Astrocyte of the spinal cord (primary cell): ENCODE results near the gene CLEC4D.

Experiments used
- DNase-seq: peaks from one replicate; pipeline ENCODE4 v3.0.0; 2011; ENCODE audit warnings: low read depth, low spot score
- H3K4me3 ChIP-seq: 2 replicates; pipeline ENCODE4 v1.5.1; 2011; ENCODE audit warnings: low read depth, mild to moderate bottlenecking, low read length, moderate library complexity
- CTCF ChIP-seq: IDR thresholded peaks from 2 replicates; pipeline ENCODE4 v1.5.1; 2012; ENCODE audit warnings: low read depth, mild to moderate bottlenecking, low read length, inconsistent platforms
- in situ Hi-C: cut with HindIII; loops from 2 replicates; pipeline ENCODE4 v1.10.0; 2017; ENCODE audit warnings: low sequenced_read_pairs

Gene CLEC4D

DNA sequence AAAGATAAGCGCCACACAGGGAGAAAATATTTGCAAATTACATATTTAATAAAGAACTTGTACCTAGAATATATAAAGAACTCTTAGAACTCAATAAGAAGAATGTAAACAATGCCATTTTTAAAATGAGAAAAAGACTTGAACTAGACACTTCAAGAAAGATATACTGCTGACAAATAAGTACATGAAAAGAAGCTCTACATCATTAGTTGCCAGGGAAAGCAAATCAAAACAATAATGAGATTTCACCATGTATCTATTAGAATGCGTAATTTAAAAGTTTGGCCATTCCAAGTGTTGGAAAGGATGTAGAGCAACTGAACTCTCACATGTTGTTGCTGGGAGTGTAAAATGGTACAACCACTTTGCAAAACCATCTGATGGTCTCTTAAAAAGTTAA lies 34.3 kb downstream of the CLEC4D start:
- TF ChIP-seq CTCF, result no peak
- no peak overlapping the region for H3K4me3 ChIP-seq
- in situ Hi-C loops, result no loop called here
- DNase-seq, result no peak

DNA sequence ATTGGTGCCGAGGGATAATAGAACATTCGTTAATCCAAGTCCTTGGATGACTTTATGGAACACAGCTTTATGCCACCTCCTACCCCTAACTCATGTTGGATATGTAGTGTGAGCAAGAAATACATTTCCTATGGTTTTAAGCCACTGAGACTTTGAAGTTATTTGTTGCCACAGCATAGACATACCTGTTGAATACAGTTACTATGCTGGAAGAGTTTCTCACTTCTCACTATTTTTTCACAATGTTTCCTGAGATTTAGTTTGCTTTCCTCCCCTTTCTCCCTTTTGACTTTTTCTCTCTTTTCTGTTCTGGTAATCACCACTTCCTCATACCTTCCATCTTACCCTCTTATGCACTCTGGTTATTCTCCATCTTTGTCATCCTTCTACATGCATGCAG lies 34.9 kb downstream of the CLEC4D start:
- no peak overlapping the region for H3K4me3 ChIP-seq
- TF ChIP-seq CTCF, result no peak
- in situ Hi-C loops, result no loop called here
- no peak for DNase-seq

- in situ Hi-C loops, result no loop called here
- TF ChIP-seq CTCF, result no peak
- no peak overlapping the region for H3K4me3 ChIP-seq
- peak; percentile 22 for DNase-seq
Observed at GRCh38 chr12:8549381-8549780, 36.1 kb downstream of the CLEC4D start.

DNA sequence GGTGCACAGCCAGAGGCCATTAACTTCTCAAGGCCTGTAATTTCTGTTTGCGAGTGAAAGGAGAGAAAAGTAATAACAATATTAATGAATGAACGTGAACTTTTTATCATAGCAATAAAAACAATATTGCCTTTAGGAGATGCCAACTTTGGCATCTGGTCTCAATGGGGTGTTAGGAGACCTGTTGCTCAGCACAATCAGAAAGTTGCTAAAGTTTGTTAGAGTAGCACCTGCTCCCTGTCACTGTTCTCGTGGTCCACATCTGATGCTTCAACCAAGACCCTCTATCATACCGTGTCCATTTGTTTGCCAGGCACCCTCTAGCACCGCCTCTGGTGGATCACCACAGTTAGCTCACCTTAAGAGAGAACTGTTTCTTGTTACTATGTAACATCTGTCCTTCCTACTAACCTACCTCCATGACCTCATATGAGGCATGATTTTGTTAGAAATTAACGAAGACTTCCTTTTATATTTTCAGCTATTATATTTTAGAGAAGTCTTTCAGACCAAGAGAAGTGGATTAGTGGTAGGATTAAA lies 39.9 kb downstream of the CLEC4D start:
- H3K4me3 ChIP-seq, result no peak overlapping the region
- no peak for TF ChIP-seq CTCF
- in situ Hi-C loops, result no loop called here
- DNase-seq, result no peak

DNA sequence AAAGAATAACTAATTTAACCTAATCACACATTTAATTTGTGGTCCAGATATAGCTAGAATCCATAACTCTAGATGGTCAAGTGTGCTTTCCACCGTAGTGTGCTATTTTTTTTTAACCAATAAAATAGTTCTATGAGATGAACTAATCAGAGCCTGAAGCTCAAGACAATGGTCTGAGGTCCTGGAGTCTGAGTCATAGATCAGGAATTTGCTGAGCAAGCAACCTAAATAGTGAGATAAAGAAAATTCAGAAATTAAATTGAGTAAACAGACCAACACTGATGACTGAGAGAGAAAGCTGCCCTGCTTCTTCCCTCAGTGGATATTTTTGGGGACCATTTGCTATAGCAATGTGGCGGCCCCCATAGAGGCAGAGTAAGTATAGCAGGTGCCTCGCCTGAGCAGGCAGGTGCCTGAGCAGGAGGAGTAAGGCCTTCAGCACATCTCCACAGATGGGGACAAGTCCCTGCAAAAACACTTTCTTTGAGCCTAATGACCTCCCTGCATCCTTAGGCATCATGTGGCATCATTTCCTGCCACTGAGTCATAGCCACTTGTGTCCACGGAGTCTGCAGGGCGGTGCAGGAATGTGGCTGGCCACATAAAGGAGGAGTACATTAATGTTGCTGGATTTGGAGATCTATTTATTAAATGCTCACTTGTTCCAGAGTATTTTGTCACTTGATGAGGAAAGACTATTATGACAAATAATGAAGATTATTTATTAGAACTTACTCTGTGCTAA lies 41.3 kb downstream of the CLEC4D start:
- in situ Hi-C loops, result no loop called here
- no peak overlapping the region for H3K4me3 ChIP-seq
- DNase-seq, result peak; percentile 30
- TF ChIP-seq CTCF, result no peak

DNA sequence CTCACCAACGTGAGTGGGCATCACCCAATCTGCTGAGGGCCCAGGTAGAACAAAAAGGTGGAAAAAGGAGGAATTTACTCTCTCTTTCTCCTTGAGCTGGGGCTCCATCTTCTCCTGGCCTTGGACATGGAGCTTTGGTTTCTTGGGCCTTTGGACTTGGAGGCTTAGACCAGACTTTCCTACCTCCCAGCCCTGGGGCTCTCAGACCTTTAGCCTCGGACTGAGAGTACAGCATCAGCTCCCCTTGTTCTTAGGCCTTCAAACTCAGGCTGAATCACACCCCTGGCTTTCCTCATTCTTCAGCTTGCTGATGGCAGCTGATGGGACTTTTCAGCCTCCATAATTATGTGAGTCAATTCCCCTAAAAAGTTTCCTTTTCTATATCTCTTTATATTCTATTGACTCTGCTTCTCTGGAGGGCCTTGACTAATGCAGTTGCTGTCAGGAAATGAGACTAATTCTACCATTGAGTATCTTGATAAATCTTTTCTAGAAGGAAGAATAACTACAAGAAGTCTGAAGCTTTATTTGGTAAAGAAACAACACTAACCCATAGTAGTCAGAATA lies 43.3 kb downstream of the CLEC4D start:
- no peak overlapping the region for H3K4me3 ChIP-seq
- no peak for DNase-seq
- in situ Hi-C loops, result no loop called here
- TF ChIP-seq CTCF, result no peak
